Occipital lobe (tissue), 2 donors: Measurements from ENCODE around the gene PLAU. TPM values are rescaled to one million over a fixed set of nuclear protein-coding genes. Genes with fewer than 3 reads are reported as not detected.
"Not testable (repeated sequence)": the region's sequence is repeated elsewhere in the genome, so short reads cannot be mapped to it uniquely, and the experiment has no call there.

Experiments
- DNase-seq: peaks from one replicate; lab custom pipeline; 2025; lab: John Stamatoyannopoulos, UW
- total RNA-seq: library from RNA; depleted of rRNA; stranded (reverse); fragments of >200 nt; gene quantifications from one replicate; pipeline ENCODE4 v1.2.3, GENCODE V29; 2014

PLAU gene
- total RNA-seq, 1 donor from 2014 or later: 0.94 TPM

DNA sequence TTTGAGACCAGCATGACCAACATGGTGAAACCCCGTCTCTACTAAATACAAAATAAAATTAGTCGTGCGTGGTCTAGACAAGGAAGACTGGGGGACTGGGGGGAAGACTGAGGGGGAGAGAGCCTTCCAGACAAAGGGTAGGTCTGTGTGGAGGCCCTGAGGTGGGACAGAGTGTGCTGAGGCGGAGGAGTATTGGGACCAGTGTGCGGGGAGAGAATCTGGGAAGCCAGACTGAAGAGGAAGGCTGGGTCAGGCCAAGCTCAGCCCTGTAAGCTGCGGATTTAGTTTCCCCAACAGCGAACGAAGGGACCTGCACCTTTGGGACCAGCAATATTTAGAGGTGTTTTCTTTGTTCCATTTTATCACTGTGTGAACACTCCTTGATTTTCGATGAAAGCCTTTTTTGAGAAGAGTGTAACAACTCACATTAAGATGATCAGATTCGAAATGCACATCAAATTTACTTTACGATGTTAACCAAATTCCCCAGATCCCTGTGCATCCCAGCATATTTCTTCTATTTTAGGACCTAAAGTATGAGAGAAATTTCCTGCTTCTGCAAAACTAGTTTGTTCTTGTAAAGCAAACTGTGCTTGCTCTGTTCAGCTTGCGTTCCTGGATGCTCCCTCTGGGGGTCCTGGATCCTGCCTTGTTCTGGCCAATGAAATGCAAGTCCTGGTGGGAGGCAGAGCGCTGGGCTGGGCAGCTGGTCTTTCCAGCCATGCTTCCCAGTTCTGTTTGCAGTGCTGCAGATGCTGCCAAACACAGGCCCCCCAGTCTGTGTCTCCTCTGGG is 39.4 kb downstream of the PLAU start:
- no peak for DNase-seq

- DNase-seq: no peak
These were observed 42.7 kb downstream of the PLAU start for GRCh38 chr10:73953665-73954064.

DNA sequence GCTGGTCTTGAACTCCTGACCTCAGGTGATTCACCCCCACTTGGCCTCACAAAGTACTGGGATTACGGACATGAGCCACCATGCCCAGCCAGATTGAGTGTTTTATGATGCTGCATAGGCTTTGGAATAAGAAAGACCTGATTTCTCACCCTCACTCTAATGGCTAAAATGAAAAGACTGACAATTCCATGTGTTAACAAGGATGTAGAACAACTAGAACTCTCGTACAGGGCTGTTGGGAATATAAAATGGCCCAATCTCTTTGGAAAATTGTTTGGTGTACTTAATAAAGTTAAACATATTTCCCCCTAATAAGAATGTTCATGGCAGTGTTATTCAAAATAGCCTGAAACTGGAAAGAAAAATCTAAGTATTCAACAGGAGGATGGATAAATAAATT is 43.8 kb downstream of the PLAU start:
- no peak for DNase-seq

DNA sequence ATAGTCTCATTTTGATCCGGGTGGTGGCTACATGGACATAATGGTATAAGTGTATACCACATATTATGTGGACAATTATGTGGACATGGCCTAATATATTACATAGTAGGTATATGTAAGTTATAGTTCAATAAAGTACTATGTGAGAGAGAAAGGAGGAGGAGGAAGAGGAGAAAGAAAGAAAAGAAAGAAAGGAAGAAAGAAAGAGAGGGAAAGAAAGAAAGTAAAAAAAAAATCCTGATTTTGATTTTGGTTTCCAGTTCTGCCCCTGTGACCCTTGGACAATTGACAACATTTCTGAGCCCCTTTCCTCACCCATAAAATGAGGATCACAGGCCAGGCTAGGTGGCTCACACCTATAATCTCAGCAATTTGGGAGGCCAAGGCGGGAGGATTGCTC is 44.8 kb downstream of the PLAU start:
- DNase-seq: no peak

- no peak for DNase-seq
These were observed 45.8 kb downstream of the PLAU start for GRCh38 chr10:73956476-73957359.

GRCh38 chr10:73959484-73960243 is 48.7 kb downstream of the PLAU start:
- no peak for DNase-seq

- DNase-seq: no peak
These were observed 51.5 kb downstream of the PLAU start for GRCh38 chr10:73962386-73962785.

DNA sequence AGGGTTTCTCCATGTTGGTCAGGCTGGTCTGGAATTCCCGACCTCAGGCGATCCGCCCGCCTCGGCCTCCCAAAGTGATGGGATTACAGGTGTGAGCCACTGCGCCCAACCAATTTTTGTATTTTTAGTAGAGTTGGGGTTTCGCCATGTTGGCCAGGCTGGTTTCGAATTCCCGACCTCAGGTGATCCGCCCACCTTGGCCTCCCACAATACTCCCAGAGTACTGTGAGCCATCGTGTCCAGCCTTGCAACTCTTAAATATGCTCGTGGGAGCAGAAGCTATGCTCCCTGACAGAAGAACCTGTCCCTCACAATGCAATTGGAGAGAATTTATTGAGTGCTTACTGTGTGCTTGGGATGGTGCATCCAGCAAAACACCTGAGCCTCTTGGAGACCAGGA is 52.6 kb downstream of the PLAU start:
- DNase-seq: not testable (repeated sequence)

GRCh38 chr10:73964743-73965142 is 53.8 kb downstream of the PLAU start:
- no peak for DNase-seq

- not testable (repeated sequence) for DNase-seq
These were observed 54.4 kb downstream of the PLAU start for GRCh38 chr10:73965267-73965889.

DNA sequence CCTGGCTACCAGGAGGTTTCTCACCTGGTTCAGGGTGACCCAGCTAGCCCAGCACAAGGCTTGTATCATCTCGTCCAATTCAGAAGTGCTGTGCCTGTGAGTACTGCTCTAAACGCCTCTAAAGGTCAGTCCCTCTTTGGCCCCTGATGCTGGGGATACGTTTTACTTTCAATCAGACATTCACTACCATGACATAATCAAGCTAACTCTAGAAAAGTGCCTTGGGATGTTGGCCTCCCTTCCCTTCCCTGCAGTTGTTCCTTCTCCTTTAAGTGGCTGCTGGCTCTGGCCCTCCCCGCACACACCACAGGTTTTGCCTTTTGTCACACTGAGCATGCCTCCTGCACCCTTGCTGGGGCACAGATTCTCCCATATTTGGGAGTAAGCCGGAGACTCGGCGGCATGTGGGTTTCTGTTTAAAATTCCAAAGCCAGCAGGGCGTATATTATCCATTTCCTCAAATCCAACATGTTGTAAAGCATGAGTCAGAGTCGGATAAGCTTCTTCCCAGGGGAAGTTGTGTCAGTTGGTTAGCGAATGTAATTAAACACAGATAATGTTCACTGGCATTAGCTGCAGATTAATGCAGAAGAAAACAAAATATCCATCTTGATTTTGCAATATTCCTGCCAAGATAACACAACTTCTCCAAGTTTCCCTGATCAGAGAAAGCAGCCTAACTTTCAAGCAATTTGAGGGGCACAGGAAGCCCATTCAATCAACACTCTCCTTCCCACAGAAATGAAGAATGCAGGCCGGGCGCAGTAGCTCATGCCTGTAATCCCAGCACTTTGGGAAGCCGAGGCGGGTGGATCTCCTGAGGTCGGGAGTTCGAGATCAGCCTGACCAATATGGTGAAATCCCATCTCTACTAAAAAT is 55.2 kb downstream of the PLAU start:
- DNase-seq: peak; percentile 7

DNA sequence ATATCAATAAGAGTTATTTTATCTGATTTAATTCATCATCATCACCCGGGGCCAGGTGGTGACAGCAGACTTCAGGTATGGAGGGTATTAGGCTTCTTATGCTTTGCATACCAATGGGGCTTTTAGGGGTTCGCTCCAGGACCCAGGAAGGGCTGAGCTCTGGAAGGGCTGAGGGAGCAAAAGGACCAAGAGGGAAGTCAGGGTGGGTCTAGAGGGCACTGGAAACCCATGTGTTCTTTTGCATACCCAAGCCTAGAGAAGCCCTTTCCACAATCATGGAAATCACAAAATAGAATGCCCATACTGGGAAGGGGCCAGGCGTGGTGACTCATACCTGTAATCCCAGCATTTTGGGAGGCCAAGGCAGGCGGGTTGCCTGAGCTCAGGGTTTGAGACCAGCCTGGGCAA is 56.1 kb downstream of the PLAU start:
- DNase-seq: no peak

Other genes with a start within 250 kb of the PLAU start
- 6.6 TPM for gene AGAP5, start 213.0 kb upstream of the PLAU start, total RNA-seq
- gene SEC24C, start 166.8 kb upstream of the PLAU start, total RNA-seq: 44.0 TPM
- 14.5 TPM for gene CHCHD1, start 129.1 kb upstream of the PLAU start, total RNA-seq
- 30.7 TPM for gene ZSWIM8, start 125.5 kb upstream of the PLAU start, total RNA-seq
- 8.1 TPM for gene NDST2, start 99.5 kb upstream of the PLAU start, total RNA-seq
- 64.1 TPM for gene CAMK2G, start 36.6 kb upstream of the PLAU start, total RNA-seq
- 17.8 TPM for gene VCL, start 87.0 kb downstream of the PLAU start, total RNA-seq
- gene AP3M1, start 239.7 kb downstream of the PLAU start, total RNA-seq: 40.2 TPM
- gene ADK, start 240.1 kb downstream of the PLAU start, total RNA-seq: 39.8 TPM